Loucy (cell line): ENCODE data around the gene CDHR4.

Experiments used
- H2AFZ ChIP-seq: fragments of 200-600 bp; sonication (generic); 2 replicates; pipeline ENCODE4 v1.6.0; 2016; ENCODE audit warnings: antibody characterized with exemption, mild to moderate bottlenecking, low read length, moderate library complexity
- H3F3A ChIP-seq: fragments of 200-600 bp; 2 replicates; pipeline ENCODE4 v1.6.0; 2016; ENCODE audit warnings: antibody characterized with exemption, low read depth, mild to moderate bottlenecking
- H3K27me3 ChIP-seq: fragments of 200-600 bp; sonication (generic); 2 replicates; pipeline ENCODE4 v1.6.1; 2014; ENCODE audit warnings: low read length, mild to moderate bottlenecking; ENCODE audit not compliant: insufficient read depth, poor library complexity, severe bottlenecking
- H3K36me3 ChIP-seq: fragments of 200-600 bp; sonication (generic); 2 replicates; pipeline ENCODE4 v1.6.1; 2016; ENCODE audit warnings: low read length; ENCODE audit not compliant: insufficient read depth
- H3K4me1 ChIP-seq: fragments of 200-600 bp; sonication (generic); 2 replicates; pipeline ENCODE4 v1.5.1; 2014; ENCODE audit warnings: low read length, mild to moderate bottlenecking; ENCODE audit not compliant: insufficient read depth, poor library complexity, severe bottlenecking
- H3K4me2 ChIP-seq: fragments of 200-600 bp; sonication (generic); 2 replicates; pipeline ENCODE4 v1.6.0; 2014; ENCODE audit warnings: antibody characterized with exemption, low read length, low read depth, mild to moderate bottlenecking; ENCODE audit not compliant: poor library complexity, severe bottlenecking
- H3K4me3 ChIP-seq: fragments of 200-600 bp; sonication (generic); 2 replicates; pipeline ENCODE4 v1.5.1; 2014; ENCODE audit warnings: low read length, mild to moderate bottlenecking, mixed read lengths; ENCODE audit not compliant: poor library complexity, severe bottlenecking
- H3K79me2 ChIP-seq: fragments of 200-600 bp; sonication (generic); 2 replicates; pipeline ENCODE4 v1.6.1; 2014; ENCODE audit warnings: low read length; ENCODE audit not compliant: insufficient read depth
- H3K9ac ChIP-seq: fragments of 200-600 bp; sonication (generic); 2 replicates; pipeline ENCODE4 v1.6.0; 2014; ENCODE audit warnings: mild to moderate bottlenecking, low read depth, low read length, moderate library complexity; ENCODE audit not compliant: poor library complexity, severe bottlenecking
- H3K9me2 ChIP-seq: fragments of 200-600 bp; sonication (generic); replicated peaks from 2 replicates; pipeline ENCODE4 v1.6.1; 2016; ENCODE audit warnings: low read depth, low read length, mixed read lengths
- H3K9me3 ChIP-seq: fragments of 200-600 bp; sonication (generic); 2 replicates; pipeline ENCODE4 v1.6.1; 2014; ENCODE audit warnings: mild to moderate bottlenecking, antibody characterized with exemption, low read length, low read depth; ENCODE audit not compliant: insufficient read depth
- H4K20me1 ChIP-seq: fragments of 200-600 bp; sonication (generic); 2 replicates; pipeline ENCODE4 v1.6.0; 2014; ENCODE audit warnings: antibody characterized with exemption, low read length, mild to moderate bottlenecking; ENCODE audit not compliant: insufficient read depth, poor library complexity, severe bottlenecking
- CTCF ChIP-seq: fragments of 200-600 bp; sonication (generic); conservative IDR thresholded peaks from 2 replicates; pipeline ENCODE4 v1.5.1; 2014; ENCODE audit warnings: mild to moderate bottlenecking, antibody characterized with exemption, low read length
- EZH2phosphoT487 ChIP-seq: fragments of 200-600 bp; IDR thresholded peaks from 2 replicates; pipeline ENCODE4 v1.6.1; 2018; ENCODE audit warnings: antibody characterized with exemption, mild to moderate bottlenecking, moderate library complexity, borderline replicate concordance

The CDHR4 gene

GRCh38 chr3:49757197-49757596 is 42.5 kb downstream of the CDHR4 start:
- H3K9me3 ChIP-seq = no peaks in the 10 kb centered on the region
- H3K9ac ChIP-seq = no peak overlapping the region
- H3K27me3 ChIP-seq = no peaks in the 10 kb centered on the region
- H3K9me2 ChIP-seq = no peaks in the 10 kb centered on the region
- H3K4me1 ChIP-seq = peaks cover 7% of the 10 kb centered on the region
- no peaks in the 10 kb centered on the region for H3K36me3 ChIP-seq
- TF ChIP-seq CTCF (no peak), EZH2phosphoT487 (no peak)
- H4K20me1 ChIP-seq = peaks cover 20% of the 10 kb centered on the region
- H3K79me2 ChIP-seq = peaks cover 82% of the 10 kb centered on the region
- no peaks in the 10 kb centered on the region for H3F3A ChIP-seq
- H2AFZ ChIP-seq = no peak overlapping the region
- no peak overlapping the region for H3K4me2 ChIP-seq
- H3K4me3 ChIP-seq = no peak overlapping the region

- Histone ChIP-seq H3K4me3 (no peak overlapping the region), H3K36me3 (no peaks in the 10 kb centered on the region), H3K79me2 (peaks cover 75% of the 10 kb centered on the region), H3K9me3 (no peaks in the 10 kb centered on the region), H3K4me1 (peaks cover 7% of the 10 kb centered on the region), H3F3A (no peaks in the 10 kb centered on the region), H2AFZ (no peak overlapping the region), H3K9ac (no peak overlapping the region), H3K4me2 (no peak overlapping the region), H3K9me2 (no peaks in the 10 kb centered on the region), H4K20me1 (peaks cover 20% of the 10 kb centered on the region), H3K27me3 (no peaks in the 10 kb centered on the region)
- TF ChIP-seq EZH2phosphoT487 (no peak), CTCF (no peak)
These were observed 43.6 kb downstream of the CDHR4 start for GRCh38 chr3:49756036-49756435.

- no peaks in the 10 kb centered on the region for H3K9me2 ChIP-seq
- peaks cover 63% of the 10 kb centered on the region for H3K79me2 ChIP-seq
- peaks cover 3% of the 10 kb centered on the region; the same call in 1 of the 2 replicates for H3K36me3 ChIP-seq
- no peak overlapping the region for H3K4me2 ChIP-seq
- peaks cover 15% of the 10 kb centered on the region for H4K20me1 ChIP-seq
- H2AFZ ChIP-seq = no peak overlapping the region
- H3K27me3 ChIP-seq = no peaks in the 10 kb centered on the region
- peaks cover 7% of the 10 kb centered on the region for H3K4me1 ChIP-seq
- no peaks in the 10 kb centered on the region for H3F3A ChIP-seq
- no peak overlapping the region for H3K9ac ChIP-seq
- no peaks in the 10 kb centered on the region for H3K9me3 ChIP-seq
- TF ChIP-seq EZH2phosphoT487 (no peak), CTCF (no peak)
- no peak overlapping the region for H3K4me3 ChIP-seq
These were observed 45.1 kb downstream of the CDHR4 start for GRCh38 chr3:49754536-49754935.
